Epithelial cell of esophagus (primary cell): ENCODE data around the gene SLC35D3.
"Not testable (repeated sequence)": the region's sequence is repeated elsewhere in the genome, so short reads cannot be mapped to it uniquely, and the experiment has no call there.

Experiments used
- DNase-seq: peaks from one replicate; pipeline ENCODE4 v3.0.0; 2010; ENCODE audit warnings: low read depth
- H3K4me3 ChIP-seq: 2 replicates; pipeline ENCODE4 v1.5.1; 2011; ENCODE audit warnings: mild to moderate bottlenecking, low read length, control low read depth
- TF ChIP-seq, protein P1 (sequence below): IDR thresholded peaks from 2 replicates; pipeline ENCODE4 v1.5.1; 2011; ENCODE audit warnings: low read depth, mild to moderate bottlenecking, low read length, control low read depth, inconsistent platforms; ENCODE audit not compliant: insufficient read depth; ENCODE audit errors: missing control alignments

The SLC35D3 gene, protein sequence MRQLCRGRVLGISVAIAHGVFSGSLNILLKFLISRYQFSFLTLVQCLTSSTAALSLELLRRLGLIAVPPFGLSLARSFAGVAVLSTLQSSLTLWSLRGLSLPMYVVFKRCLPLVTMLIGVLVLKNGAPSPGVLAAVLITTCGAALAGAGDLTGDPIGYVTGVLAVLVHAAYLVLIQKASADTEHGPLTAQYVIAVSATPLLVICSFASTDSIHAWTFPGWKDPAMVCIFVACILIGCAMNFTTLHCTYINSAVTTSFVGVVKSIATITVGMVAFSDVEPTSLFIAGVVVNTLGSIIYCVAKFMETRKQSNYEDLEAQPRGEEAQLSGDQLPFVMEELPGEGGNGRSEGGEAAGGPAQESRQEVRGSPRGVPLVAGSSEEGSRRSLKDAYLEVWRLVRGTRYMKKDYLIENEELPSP

DNA sequence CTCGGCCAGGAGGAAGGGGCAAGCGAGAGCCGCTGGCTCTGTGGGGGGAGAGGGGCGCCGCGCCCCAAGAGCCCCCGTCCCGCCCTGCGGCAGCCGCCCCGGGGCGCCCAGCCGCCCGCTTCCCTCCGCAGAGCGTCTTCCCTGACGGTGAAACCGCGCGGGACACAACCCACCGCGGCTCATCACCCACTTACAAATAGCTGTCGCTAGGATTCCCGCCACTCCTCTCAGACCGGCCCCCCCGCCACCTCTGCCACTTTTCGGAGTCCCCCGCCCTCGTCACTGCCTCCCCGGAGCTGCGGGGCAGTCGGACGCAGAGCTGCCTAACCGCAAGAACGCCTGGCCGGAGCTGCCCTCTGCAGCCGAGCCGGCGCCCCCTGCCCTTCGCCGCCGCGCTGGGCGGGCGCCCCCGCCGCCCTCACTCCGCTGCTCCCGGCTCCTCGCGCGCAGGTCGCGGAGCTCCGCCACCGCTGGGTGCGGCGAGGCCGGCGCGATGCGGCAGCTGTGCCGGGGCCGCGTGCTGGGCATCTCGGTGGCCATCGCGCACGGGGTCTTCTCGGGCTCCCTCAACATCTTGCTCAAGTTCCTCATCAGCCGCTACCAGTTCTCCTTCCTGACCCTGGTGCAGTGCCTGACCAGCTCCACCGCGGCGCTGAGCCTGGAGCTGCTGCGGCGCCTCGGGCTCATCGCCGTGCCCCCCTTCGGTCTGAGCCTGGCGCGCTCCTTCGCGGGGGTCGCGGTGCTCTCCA is at the start of gene SLC35D3:
Gene SLC35D3, plus strand, starts transcription at position 366 of the 749 bp plus-strand sequence. Its CDS starts 128 bp downstream, at position 494.
- peak; percentile 7 for DNase-seq
- peak within 1 kb of the TSS; percentile 38 for H3K4me3 ChIP-seq
- TF ChIP-seq, protein P1, sequence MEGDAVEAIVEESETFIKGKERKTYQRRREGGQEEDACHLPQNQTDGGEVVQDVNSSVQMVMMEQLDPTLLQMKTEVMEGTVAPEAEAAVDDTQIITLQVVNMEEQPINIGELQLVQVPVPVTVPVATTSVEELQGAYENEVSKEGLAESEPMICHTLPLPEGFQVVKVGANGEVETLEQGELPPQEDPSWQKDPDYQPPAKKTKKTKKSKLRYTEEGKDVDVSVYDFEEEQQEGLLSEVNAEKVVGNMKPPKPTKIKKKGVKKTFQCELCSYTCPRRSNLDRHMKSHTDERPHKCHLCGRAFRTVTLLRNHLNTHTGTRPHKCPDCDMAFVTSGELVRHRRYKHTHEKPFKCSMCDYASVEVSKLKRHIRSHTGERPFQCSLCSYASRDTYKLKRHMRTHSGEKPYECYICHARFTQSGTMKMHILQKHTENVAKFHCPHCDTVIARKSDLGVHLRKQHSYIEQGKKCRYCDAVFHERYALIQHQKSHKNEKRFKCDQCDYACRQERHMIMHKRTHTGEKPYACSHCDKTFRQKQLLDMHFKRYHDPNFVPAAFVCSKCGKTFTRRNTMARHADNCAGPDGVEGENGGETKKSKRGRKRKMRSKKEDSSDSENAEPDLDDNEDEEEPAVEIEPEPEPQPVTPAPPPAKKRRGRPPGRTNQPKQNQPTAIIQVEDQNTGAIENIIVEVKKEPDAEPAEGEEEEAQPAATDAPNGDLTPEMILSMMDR, result no peak

DNA sequence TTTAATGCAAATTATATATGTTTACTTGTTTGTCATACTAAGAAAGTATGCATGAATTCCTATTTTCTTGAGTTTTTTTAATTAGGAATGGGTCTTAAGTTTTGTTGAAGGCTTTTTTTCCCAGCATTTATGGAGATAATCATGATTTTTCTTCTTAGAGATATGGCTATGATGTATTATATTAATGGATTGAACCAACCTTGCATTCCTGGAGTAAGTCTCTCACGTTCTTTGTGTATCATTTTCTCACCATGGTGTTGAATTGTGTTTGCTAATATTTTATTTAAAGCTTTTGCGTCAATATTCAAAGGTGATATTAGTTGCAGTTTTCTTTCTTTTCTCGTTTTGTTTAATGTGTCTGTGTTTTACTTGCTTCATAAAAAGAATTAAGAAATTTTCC is 48.4 kb upstream of the SLC35D3 start:
- DNase-seq, result peak; percentile 4
- TF ChIP-seq, protein P1, result no peak
- no peak overlapping the region for H3K4me3 ChIP-seq

DNA sequence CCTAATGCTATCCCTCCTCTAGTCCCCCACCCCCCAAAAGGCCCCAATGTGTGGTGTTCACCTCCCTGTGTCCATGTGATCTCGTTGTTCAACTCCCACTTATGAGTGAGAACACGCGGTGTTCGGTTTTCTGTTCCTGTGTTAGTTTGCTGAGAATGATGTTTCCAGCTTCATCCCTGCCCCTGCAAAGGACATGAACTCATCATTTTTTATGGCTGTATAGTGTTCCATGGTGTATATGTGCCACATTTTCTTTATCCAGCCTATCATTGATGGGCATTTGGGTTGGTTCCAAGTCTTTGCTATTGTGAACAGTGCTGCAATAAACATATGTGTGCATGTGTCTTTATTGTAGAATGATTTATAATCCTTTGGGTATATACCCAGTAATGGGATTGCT is 45.6 kb upstream of the SLC35D3 start:
- DNase-seq, H3K4me3 ChIP-seq: not testable (repeated sequence)

DNA sequence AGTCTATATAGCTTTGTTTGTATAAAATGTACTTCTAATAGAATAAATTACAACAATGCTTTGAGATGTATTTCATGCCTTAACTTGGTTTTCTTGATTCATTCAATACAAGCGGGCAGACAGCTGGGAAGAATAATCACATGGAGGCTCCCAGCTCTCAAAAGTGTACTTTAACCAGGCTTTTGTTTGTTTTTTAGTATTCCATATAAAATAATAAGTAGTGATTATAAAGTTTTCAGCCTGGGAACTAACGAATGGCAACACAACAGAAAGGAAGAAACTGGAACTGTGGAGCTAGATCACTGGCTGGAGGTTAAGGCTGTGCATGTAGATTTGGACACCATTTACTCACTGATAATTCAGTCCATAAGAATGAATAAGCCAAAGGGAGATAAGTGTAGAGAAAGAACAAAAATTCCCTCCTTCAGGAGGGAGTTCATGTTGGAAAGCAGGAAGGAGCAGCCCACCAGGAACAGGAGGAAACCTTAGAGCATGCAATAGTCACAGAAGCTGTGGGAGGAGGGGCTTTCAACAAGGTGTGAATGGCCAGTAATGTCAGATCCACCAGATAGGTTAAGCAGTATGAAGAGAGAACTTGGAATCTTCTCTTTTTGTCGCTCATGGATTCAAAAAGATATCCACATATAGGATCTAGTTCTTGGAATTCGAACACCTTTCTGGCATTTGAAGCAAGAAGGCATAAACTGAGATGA is 41.2 kb upstream of the SLC35D3 start:
- DNase-seq, result no peak
- TF ChIP-seq, protein P1, result no peak
- H3K4me3 ChIP-seq, result no peak overlapping the region

DNA sequence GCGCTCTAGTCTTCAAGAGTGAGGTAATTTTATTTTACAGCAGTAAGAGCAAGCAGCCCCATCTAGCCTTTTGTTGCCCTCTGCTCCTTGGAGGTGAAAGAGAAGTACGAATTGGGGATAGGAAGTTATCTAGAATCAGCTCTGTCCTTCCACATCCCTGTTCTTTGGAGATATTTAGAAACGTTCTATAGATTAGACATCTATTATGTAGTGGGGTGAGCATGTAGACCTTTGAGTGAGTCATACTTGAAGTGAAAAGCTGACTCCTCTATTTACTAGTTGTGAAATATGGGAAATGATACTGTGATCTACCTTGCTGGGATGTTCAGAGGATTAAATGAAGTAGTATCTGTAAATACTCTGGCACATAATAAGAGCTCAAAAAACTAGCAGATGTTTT is 36.0 kb upstream of the SLC35D3 start:
- DNase-seq, result peak; percentile 81
- H3K4me3 ChIP-seq, result no peak overlapping the region
- TF ChIP-seq, protein P1, result no peak

DNA sequence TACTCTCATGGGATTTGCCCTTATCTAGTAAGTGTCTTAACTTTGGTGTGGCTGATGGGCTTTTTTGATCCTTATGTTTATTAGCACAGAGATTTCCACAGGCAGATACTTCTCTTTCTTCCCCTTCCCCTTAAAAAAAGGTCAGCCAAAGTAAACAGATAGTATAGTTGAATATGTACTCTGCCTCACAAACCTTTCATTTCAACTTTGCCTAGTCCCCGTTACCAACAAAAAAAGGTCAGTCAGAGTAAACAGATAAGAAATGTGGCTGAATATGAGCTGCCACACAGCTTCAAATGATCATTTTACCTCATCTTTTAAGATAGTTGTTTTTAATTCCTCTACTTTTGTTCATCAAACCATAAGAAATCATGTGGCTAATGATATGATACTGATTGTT is 34.1 kb upstream of the SLC35D3 start:
- TF ChIP-seq, protein P1, result no peak
- no peak overlapping the region for H3K4me3 ChIP-seq
- no peak for DNase-seq
